HG03139 (cell line): ENCODE measurements around the gene TULP1.
"Not testable (repeated sequence)": the region's sequence is repeated elsewhere in the genome, so short reads cannot be mapped to it uniquely, and the experiment has no call there.

Source experiments
- ATAC-seq: cut with Tn5 transposase; IDR thresholded peaks from one replicate; pipeline ENCODE4 v1.9.1; 2021; ENCODE audit not compliant: unreplicated experiment

Gene TULP1

GRCh38 chr6:35512740-35513139 is at the start of gene TULP1:
Gene TULP1 (minus strand): TSS chr6:35512896. CDS start chr6:35512858, 38 bp downstream.
- no peak for ATAC-seq

GRCh38 chr6:35562060-35562459 is 49.4 kb upstream of the TULP1 start:
- no peak for ATAC-seq

DNA sequence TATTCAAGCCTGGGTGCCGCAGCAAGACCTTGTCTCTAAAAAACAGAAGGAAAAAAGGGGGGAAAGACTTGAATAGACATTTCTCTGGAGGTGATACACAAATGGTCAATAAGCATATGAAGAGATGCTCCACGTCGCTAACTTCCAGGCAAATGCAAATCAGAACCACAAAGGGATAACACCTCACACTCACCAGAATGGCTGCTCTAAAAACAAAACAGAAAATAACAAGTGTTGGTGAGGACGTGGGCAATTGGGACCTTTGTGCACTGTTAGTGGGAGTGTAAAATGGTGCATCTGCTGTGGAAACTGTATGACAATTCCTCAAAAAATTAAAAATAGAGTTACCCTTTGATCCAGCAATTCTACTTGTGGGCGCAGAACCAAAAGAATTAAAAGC is 48.4 kb upstream of the TULP1 start:
- no peak for ATAC-seq

DNA sequence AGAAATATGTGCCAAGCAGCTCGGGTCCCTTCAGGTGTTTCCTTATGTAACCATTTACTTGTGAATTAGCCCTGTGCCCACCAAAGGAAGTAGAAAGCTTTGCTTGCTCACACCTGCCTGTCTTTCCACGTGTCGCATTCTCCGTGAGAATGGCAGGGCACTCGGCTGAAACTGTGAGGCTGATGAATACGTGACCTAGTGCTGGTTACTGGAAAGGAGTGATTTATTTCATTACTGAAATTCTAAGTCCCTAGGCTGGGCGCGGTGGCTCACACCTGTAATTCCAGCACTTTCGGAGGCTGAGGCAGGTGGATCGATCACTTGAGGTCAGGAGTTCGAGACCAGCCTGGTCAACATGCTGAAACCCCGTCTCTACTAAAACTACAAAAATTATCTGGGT is 45.9 kb upstream of the TULP1 start:
- no peak for ATAC-seq

DNA sequence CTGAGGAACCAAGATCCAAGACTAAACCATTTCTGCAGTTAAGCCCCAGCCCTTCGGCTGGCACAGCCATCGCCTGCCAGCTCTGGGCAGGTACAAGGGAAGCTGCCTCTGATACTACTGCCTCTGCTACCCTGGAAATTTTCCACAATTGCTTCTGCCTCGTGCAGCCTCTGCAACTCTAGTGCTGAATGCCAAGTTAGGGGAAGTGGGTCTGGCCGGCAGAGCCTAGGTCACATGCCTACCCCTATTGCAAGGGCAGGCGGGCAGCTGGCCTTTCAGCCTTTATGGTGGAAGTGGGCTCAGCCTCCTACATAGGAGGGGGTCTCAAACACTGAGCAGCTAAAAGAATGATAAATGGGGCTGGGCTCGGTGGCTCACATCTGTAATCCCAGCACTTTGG is 44.5 kb upstream of the TULP1 start:
- no peak for ATAC-seq

DNA sequence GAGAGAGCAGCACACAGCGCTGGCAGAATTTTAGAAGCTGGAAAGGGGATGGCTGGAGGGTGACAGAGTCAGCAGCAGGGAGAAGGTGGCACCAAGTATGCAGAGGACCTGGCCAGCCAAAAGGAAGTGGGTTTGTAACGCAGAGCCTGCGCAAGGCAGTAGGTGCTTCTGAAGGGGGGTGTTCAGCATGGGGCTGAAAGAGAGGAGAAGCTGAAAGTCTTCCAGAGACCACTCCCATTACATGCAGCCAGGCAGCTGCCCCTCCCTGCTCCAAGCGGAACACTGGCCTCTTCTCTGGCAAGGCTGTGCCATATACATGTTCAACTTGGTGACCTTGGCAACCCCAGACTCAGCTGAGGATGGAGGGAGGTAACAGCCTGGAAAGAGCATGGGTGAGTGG is 42.1 kb upstream of the TULP1 start:
- no peak for ATAC-seq

DNA sequence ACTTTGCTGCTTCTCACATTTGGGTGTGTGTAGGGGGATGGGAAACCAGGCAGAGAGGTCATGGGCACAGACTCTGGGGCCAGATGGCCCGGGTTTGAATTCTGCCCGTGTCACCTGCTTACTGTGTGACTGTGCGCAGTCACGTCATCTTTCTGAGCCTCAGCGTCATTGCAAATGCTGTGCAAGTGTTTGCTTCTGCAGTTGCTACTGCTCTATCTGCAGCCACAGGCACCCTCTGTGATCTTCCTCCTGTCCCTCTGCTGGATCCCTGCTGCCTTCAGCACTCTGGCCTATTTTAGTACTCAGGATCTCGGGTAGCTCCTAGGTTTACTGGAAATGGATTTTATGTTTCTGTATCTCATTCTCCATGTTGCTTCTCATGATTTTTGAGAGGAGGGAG is 40.6 kb upstream of the TULP1 start:
- no peak for ATAC-seq

GRCh38 chr6:35552285-35552917 is 39.7 kb upstream of the TULP1 start:
- ATAC-seq = no peak

- ATAC-seq = no peak
These were observed 37.7 kb upstream of the TULP1 start for GRCh38 chr6:35550437-35550836.

DNA sequence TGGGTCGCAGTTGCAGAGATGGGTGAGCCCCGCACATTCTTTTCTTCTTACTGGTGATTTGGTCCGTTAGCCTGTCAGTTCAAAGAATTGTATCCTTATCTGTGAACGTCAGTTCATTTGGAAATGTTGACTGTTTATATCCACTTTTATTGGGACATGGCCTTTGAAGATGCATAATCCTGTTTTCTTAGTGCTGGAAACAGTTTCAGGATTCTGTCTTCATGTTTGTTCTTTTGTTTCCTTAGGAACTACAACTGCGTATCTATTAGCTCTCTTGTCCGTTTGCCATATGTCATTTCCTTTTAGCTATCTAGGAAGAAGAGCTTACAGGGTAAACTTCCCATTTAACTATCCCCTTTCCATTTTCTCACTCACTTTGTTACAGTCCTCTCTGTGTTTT is 35.0 kb upstream of the TULP1 start:
- ATAC-seq = no peak

GRCh38 chr6:35544769-35545361 is 32.2 kb upstream of the TULP1 start:
- no peak for ATAC-seq

DNA sequence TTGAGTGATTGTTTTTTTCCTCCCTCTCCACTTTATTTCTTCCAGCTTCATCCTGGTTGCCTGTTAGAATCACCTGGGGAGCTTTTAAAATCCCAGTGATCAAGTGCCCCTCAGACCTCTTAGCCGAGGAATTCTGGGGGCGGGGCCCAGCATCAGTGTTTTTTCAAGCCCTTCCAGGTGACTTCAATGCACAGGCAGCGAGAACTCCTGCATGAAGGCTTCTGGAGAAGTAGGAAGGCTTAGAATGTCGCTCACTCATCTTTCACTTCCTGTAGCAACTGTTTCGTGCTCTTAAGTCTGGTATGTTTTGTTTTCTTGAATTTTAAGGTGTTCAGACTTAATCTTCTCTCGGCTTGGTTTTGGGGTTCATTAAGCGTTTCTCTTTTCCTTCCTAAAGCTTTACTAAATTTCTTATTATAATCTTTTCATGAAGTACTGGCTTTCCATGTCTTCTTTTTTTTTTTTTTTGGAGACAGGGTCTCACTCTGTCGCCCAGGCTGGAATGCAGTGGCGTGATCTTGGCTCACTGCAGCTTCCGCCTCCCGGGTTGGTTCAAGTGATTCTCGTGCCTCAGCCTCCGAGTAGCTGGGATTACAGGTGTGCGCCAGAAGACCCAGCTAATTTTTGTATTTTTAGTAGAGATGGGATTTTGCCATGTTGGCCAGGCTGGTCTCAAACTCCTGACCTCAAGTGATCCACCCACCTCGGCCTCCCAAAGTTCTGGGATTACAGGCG is 30.9 kb upstream of the TULP1 start:
- ATAC-seq = no peak

DNA sequence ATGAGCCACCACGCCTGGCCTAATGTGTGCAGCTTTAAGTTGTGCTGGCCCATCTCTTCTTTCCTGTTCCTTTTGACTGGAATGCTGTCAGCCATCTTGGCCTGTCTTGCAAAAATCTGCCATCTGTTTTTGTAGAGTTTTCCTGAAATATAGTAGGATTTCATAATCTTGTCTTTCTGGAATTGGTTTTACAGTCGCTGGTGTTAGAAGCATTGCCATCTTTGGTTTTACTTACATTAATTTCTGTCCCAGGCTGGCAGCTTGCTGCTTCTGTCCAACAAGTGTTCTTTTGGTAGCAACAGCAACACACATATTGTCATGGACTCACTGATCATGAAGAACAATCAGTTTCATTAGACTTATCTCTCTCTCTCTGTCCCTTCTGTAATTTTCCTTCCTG is 29.1 kb upstream of the TULP1 start:
- no peak for ATAC-seq

DNA sequence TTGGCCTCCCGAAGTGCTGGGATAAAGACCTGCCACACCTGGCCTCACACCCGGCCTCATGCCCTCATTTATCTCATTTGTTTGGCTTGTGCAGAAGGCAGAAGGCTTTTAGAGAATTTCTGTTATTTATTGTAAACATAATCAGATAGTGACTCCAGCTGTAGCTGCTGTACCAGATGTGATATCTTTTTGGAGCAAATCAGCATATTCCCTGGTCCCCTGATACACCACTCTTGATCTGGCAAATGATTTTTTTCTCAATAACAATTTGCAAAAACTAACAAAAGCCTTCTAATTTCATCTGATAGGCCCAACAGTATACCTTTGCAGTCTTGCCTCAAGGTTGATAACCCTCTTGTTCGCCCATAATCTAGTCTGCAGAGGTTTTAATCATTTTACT is 26.5 kb upstream of the TULP1 start:
- no peak for ATAC-seq

DNA sequence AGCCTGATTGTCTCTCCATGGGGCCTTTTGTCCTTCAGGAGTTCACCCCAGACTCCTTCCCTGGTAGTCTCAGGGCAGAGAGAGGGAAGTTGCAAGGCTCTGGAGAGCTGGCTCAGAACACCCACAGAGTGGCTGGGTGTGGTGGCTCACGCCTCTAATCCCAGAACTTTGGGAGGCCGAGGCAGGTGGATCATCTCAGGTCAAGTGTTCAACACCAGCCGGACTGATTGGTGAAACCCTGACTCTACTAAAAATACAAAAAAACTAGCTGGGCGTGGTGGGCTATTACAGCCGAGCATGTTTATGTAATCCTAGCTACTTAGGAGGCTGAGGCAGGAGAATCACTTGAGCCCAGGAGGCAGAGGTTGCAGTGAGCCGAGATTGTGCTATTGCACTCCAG is 23.2 kb upstream of the TULP1 start:
- not testable (repeated sequence) for ATAC-seq

DNA sequence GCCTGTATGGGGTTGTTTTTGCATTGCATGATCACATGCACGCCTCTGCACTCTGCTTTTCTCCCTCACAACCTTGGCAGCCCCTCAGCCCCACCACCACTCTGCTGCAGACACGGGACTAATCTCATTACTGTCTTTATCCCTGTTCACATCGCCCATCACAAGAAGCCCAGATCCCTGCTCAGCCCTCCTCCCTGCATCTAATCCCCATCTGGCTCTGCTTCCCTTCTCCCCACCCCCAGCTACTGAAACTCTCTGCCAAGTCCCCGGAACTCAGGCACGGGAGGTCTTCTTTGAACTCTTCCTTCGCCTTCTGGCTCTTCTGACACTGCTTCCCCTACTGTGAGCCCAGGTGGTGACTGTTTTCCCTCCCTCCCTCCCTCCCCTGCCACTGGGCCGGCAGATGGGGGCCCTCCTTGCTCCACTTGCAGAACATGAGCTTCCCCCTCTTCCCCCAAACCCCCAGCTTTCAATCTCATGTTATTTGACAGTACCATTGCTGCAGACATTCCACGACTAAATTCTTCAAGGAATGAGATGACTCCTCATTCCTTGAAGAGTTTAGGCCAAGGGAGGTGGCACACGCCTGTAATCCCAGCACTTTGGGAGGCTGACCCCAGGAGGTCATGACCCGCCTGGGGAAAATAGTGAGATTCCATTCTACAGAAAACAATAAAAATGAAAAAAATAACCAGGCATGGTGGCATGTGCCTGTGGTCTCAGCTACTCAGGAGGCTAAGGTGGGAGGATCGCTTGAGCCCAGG is 21.9 kb upstream of the TULP1 start:
- ATAC-seq = no peak

- no peak for ATAC-seq
These were observed 21.3 kb upstream of the TULP1 start for GRCh38 chr6:35533981-35534380.

- no peak for ATAC-seq
These were observed 19.4 kb upstream of the TULP1 start for GRCh38 chr6:35532126-35532525.

GRCh38 chr6:35524380-35525020 is 11.8 kb upstream of the TULP1 start:
- no peak for ATAC-seq

DNA sequence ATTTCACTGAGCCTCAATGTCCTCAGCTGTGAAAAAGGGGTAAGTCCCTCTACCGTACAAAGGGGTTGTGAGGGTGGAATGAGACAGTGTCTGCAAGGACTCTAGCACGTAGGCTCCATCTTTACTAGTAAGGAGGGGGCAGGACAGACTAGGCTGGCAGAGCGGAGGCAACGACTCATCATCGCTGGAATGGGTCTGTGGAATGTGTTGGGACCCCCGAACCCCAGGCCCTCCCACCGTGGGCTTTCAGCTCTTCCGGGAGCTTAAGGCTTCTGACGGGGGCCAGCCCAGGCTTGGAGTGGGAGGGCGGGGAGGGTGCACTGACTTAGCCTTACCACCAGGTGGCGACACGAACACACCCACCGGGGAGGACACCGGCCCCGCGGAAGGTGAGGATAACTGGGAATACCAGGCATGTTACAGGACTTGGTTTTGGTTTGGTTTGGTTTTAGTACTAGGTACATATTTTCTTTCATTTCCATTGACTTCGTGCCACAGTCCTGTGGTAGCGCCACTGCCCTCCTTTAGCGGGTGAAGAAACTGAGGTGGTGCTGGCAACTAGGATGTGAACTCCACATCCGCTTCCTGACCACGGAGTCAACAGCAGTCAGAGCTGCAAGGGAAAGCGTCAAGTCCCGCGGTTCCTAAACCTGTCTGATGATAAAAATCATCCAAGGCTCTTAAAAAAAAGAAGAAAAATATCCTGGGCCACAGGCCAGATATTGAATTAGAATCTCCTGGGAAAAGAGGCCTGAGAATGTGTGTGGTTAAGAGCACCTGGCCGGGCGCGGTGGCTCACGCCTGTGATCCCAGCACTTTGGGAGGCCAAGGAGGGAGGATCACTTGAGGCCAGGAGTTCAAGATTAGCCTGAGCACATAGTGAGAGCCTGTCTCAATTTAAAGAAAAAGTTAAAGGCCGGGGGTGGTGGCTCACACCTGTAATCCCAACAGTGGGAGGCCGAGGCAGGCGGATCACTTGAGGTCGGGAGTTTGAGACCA is 10.3 kb upstream of the TULP1 start:
- ATAC-seq = peak; percentile 58
